Liver (tissue), 9 donors: Measurements from ENCODE around the gene FNBP1L. TPM values are rescaled to one million over a fixed set of nuclear protein-coding genes. Genes with fewer than 3 reads are reported as not detected.

Source experiments
- DNase-seq: peaks from one replicate; pipeline ENCODE4 v3.0.0-alpha.2; 2017; ENCODE audit warnings: low spot score
- H3K27ac ChIP-seq, 2 donors: one replicate each; pipeline ENCODE4 v1.7.0; 2013; ENCODE audit warnings: inconsistent platforms in 2 of 2, low read length in 2 of 2, control low read depth in 1 of 2, low read depth in 1 of 2, mild to moderate bottlenecking in 1 of 2
- H3K27me3 ChIP-seq, 4 donors: one replicate each; pipeline versions ENCODE4 v1.6.1 to v1.7.0; 2013; ENCODE audit warnings: low read length in 3 of 4, inconsistent platforms in 1 of 4, mild to moderate bottlenecking in 1 of 4, moderate library complexity in 1 of 4; ENCODE audit not compliant: control insufficient read depth in 4 of 4, insufficient read depth in 4 of 4
- H3K36me3 ChIP-seq, 4 donors: one replicate each; pipeline versions ENCODE4 v1.6.1 to v1.7.0; 2013; ENCODE audit warnings: low read length in 3 of 4, mild to moderate bottlenecking in 3 of 4, low read depth in 1 of 4, moderate library complexity in 1 of 4; ENCODE audit not compliant: control insufficient read depth in 4 of 4, insufficient read depth in 3 of 4
- H3K4me1 ChIP-seq, 4 donors: one replicate each; pipeline versions ENCODE4 v1.6.1 to v1.7.0; 2013; ENCODE audit warnings: low read length in 3 of 4, mild to moderate bottlenecking in 3 of 4, moderate library complexity in 1 of 4; ENCODE audit not compliant: control insufficient read depth in 4 of 4, insufficient read depth in 4 of 4
- H3K4me3 ChIP-seq, 3 donors: one replicate each; pipeline versions ENCODE4 v1.6.1 to v1.7.0; 2013; ENCODE audit warnings: low read length in 3 of 3, control low read depth in 1 of 3, low read depth in 1 of 3, mild to moderate bottlenecking in 1 of 3
- H3K9ac ChIP-seq, 2 donors: one replicate each; pipeline ENCODE4 v1.7.0; 2013; ENCODE audit warnings: low read length in 2 of 2, mild to moderate bottlenecking in 2 of 2, moderate library complexity in 2 of 2, control low read depth in 1 of 2, low read depth in 1 of 2
- H3K9me3 ChIP-seq, 4 donors: one replicate each; pipeline versions ENCODE4 v1.6.1 to v1.7.0; 2013; ENCODE audit warnings: low read length in 3 of 4; ENCODE audit not compliant: control insufficient read depth in 4 of 4
- ATF3 ChIP-seq: IDR thresholded peaks from 2 replicates; pipeline ENCODE4 v1.6.1; 2016; ENCODE audit warnings: antibody characterized with exemption
- CTCF ChIP-seq: fragments of 150-350 bp; IDR thresholded peaks from 2 replicates; pipeline ENCODE4 v1.5.1; 2017; ENCODE audit warnings: improper control_type of control experiment, low read depth, low read length; ENCODE audit not compliant: missing input control
- EGR1 ChIP-seq, 2 donors: IDR thresholded peaks; 2 replicates each; pipeline ENCODE4 v1.6.1; 2016 to 2018; ENCODE audit warnings: antibody characterized with exemption in 2 of 2, low read depth in 2 of 2
- FOXA1 ChIP-seq: IDR thresholded peaks from 2 replicates; pipeline ENCODE4 v1.6.1; 2016; ENCODE audit warnings: antibody characterized with exemption
- FOXA2 ChIP-seq: IDR thresholded peaks from 2 replicates; pipeline ENCODE4 v1.6.1; 2016; ENCODE audit warnings: antibody characterized with exemption
- GABPA ChIP-seq, 2 donors: IDR thresholded peaks in 1 of 2; conservative IDR thresholded peaks in 1 of 2; 2 replicates each; pipeline ENCODE4 v1.6.1; 2016; ENCODE audit warnings: antibody characterized with exemption in 2 of 2, mild to moderate bottlenecking in 1 of 2, moderate library complexity in 1 of 2
- HNF4A ChIP-seq, 2 donors: conservative IDR thresholded peaks; 2 replicates each; pipeline ENCODE4 v1.6.1; 2016; ENCODE audit warnings: antibody characterized with exemption in 2 of 2, mild to moderate bottlenecking in 2 of 2
- HNF4G ChIP-seq: IDR thresholded peaks from 2 replicates; pipeline ENCODE4 v1.6.1; 2016; ENCODE audit warnings: antibody characterized with exemption
- JUND ChIP-seq, 2 donors: IDR thresholded peaks; 2 replicates each; pipeline ENCODE4 v1.6.1; 2016; ENCODE audit warnings: antibody characterized with exemption in 2 of 2
- MAX ChIP-seq: IDR thresholded peaks from 2 replicates; pipeline ENCODE4 v1.6.1; 2016; ENCODE audit warnings: antibody characterized with exemption
- NR2F2 ChIP-seq: IDR thresholded peaks from 2 replicates; pipeline ENCODE4 v1.6.1; 2016; ENCODE audit warnings: antibody characterized with exemption
- RAD21 ChIP-seq, 2 donors: IDR thresholded peaks; 2 replicates each; pipeline ENCODE4 v1.6.1; 2016; ENCODE audit warnings: antibody characterized with exemption in 2 of 2, mild to moderate bottlenecking in 2 of 2
- REST ChIP-seq: IDR thresholded peaks from 2 replicates; pipeline ENCODE4 v1.6.1; 2016; ENCODE audit warnings: antibody characterized with exemption, mild to moderate bottlenecking
- RXRA ChIP-seq, 2 donors: IDR thresholded peaks; 2 replicates each; pipeline ENCODE4 v1.6.1; 2017 to 2018; ENCODE audit warnings: antibody characterized with exemption in 2 of 2, mild to moderate bottlenecking in 1 of 2
- SP1 ChIP-seq: IDR thresholded peaks from 2 replicates; pipeline ENCODE4 v1.6.1; 2018; ENCODE audit warnings: antibody characterized with exemption, mild to moderate bottlenecking
- TAF1 ChIP-seq: conservative IDR thresholded peaks from 2 replicates; pipeline ENCODE4 v1.6.1; 2016; ENCODE audit warnings: antibody characterized with exemption, mild to moderate bottlenecking
- YY1 ChIP-seq: IDR thresholded peaks from 2 replicates; pipeline ENCODE4 v1.6.1; 2016; ENCODE audit warnings: antibody characterized with exemption, mild to moderate bottlenecking
- ZBTB33 ChIP-seq: IDR thresholded peaks from 2 replicates; pipeline ENCODE4 v1.6.1; 2016; ENCODE audit warnings: antibody characterized with exemption
- WGBS: extraction: QIAGEN DNeasy Blood & Tissue Kit; methylation state at CpG from one replicate; pipeline ENCODE4 v1.1.7; 2013; 5-methylcytosine and 5-hydroxymethylcytosine counted together
- polyA plus RNA-seq, 2 donors: library from polyadenylated mRNA; stranded (reverse) in 1 of 2; unstranded in 1 of 2; fragments of 200-250 nt in 1 of 2; fragments of >200 nt in 1 of 2; fragmentation: Nextera tagmentation in 1 of 2; extraction: Ambion mirVana in 1 of 2; gene quantifications; one replicate each; pipeline versions ENCODE4 v1.2.1 to v1.2.3, GENCODE V29; 2013 to 2015
- total RNA-seq, 2 donors: library from RNA; depleted of rRNA; stranded (reverse); fragments of >200 nt; gene quantifications; one replicate each; pipeline ENCODE4 v1.2.3, GENCODE V29; 2014
- donor health status: healthy.
- donor health status: healthy.
- donor health status: healthy.
- donor health status: healthy.
- donor health status: healthy.

Gene FNBP1L
- total and polyA plus RNA-seq, 4 donors, result 5.3 to 13.5 (median 8.9) TPM

GRCh38 chr1:93574991-93575390, 127.1 kb downstream of the FNBP1L start:
- WGBS, result 97% methylated on average over 6 of the region's 6 CpGs

More at GRCh38 chr1:93574991-93575390, 127.1 kb downstream of the FNBP1L start:
- H3K27me3 ChIP-seq, result no peaks in the 10 kb centered on the region
- no peaks in the 10 kb centered on the region for H3K9me3 ChIP-seq
- H3K27ac ChIP-seq, result no peak overlapping the region
- DNase-seq, result no peak
- no peak overlapping the region for H3K9ac ChIP-seq
- H3K4me1 ChIP-seq, result no peaks in the 10 kb centered on the region
- H3K4me3 ChIP-seq, result no peak overlapping the region
- H3K36me3 ChIP-seq, result peaks cover 4 to 44% (median 24%) of the 10 kb centered on the region in 4 donors
- TF ChIP-seq HNF4A (conservative IDR thresholded peaks at IDR 0.05), result no peak
- TF ChIP-seq TAF1, result no peak
- no peak for TF ChIP-seq FOXA2
- no peak for TF ChIP-seq GABPA (IDR thresholded peaks at IDR 0.05 in 1 of 2, conservative IDR thresholded peaks at IDR 0.05 in 1 of 2)
- no peak for TF ChIP-seq EGR1 (IDR thresholded peaks at IDR 0.05; ENCODE audit: low read depth in 2 of 2)
- TF ChIP-seq ATF3, result no peak
- no peak for TF ChIP-seq SP1
- TF ChIP-seq HNF4G, result no peak
- no peak for TF ChIP-seq JUND (IDR thresholded peaks at IDR 0.05)
- no peak for TF ChIP-seq ZBTB33
- no peak for TF ChIP-seq YY1
- TF ChIP-seq NR2F2, result no peak
- TF ChIP-seq REST, result no peak
- TF ChIP-seq RAD21 (IDR thresholded peaks at IDR 0.05), result no peak
- no peak for TF ChIP-seq RXRA (IDR thresholded peaks at IDR 0.05)
- TF ChIP-seq MAX, result no peak
- TF ChIP-seq CTCF, result no peak
- TF ChIP-seq FOXA1, result no peak
